Measurements from ENCODE around the gene ITPR2.

DNA sequence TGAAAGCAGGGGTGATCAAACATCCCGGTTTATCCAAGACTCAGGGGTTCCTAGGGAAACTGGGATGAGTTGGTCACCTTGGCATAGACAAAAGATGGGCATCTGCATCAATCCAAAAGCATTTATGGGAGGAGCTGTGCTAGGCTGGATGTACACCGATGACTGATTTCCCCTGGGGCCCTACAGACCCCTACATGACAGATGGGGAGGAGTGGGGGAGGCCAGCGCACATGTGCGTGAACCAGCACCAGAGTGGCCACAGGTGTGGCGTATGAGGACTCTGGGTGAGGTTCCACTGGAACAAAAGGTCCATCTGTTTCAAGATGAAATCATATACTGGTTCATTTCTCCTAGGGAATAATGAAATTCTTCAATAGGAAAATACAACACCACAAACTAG is 210.4 kb downstream of the ITPR2 start:
- TF ChIP-seq, protein P1, sequence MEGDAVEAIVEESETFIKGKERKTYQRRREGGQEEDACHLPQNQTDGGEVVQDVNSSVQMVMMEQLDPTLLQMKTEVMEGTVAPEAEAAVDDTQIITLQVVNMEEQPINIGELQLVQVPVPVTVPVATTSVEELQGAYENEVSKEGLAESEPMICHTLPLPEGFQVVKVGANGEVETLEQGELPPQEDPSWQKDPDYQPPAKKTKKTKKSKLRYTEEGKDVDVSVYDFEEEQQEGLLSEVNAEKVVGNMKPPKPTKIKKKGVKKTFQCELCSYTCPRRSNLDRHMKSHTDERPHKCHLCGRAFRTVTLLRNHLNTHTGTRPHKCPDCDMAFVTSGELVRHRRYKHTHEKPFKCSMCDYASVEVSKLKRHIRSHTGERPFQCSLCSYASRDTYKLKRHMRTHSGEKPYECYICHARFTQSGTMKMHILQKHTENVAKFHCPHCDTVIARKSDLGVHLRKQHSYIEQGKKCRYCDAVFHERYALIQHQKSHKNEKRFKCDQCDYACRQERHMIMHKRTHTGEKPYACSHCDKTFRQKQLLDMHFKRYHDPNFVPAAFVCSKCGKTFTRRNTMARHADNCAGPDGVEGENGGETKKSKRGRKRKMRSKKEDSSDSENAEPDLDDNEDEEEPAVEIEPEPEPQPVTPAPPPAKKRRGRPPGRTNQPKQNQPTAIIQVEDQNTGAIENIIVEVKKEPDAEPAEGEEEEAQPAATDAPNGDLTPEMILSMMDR (conservative IDR thresholded peaks at IDR 0.05; ENCODE audit: low read depth, low read length), result no peak
- TF ChIP-seq EZH2 (IDR thresholded peaks at IDR 0.05; ENCODE audit: low read length, unreplicated experiment), result no peak

All from PC-3 (cell line).